OCI-LY3 (cell line): ENCODE measurements around the gene CCND1.

Source experiments
- H2AFZ ChIP-seq: fragments of 200-600, 300-600 bp; shearing (Covaris generic); 2 replicates; pipeline ENCODE4 v1.6.0; 2014; ENCODE audit warnings: antibody characterized with exemption, low read depth, low read length
- H3K27ac ChIP-seq: fragments of 200-600, 300-600 bp; sonication (generic); 2 replicates; pipeline ENCODE4 v1.5.1; 2014; ENCODE audit warnings: mild to moderate bottlenecking, low read length, moderate library complexity, mixed read lengths
- H3K27me3 ChIP-seq: fragments of 200-600, 300-600 bp; sonication (generic); 2 replicates; pipeline ENCODE4 v1.6.1; 2014; ENCODE audit warnings: low read depth, low read length, mixed read lengths
- H3K36me3 ChIP-seq: fragments of 200-600, 300-600 bp; sonication (generic); replicated peaks from 2 replicates; pipeline ENCODE3; 2014; ENCODE audit warnings: low read depth, low read length, mixed read lengths
- H3K4me1 ChIP-seq: fragments of 300-600, 200-600 bp; sonication (generic); 2 replicates; pipeline ENCODE4 v1.6.1; 2014; ENCODE audit warnings: low read length, mixed read lengths
- H3K4me2 ChIP-seq: fragments of 200-600, 300-600 bp; sonication (generic); 2 replicates; pipeline ENCODE4 v1.6.1; 2014; ENCODE audit warnings: low read length, mixed read lengths
- H3K4me3 ChIP-seq: fragments of 300-600, 200-600 bp; sonication (generic); 2 replicates; pipeline ENCODE4 v1.5.1; 2014; ENCODE audit warnings: antibody characterized with exemption, mild to moderate bottlenecking, low read length, moderate library complexity
- H3K79me2 ChIP-seq: fragments of 300-600, 200-600 bp; shearing (Covaris generic); 2 replicates; pipeline ENCODE4 v1.6.1; 2014; ENCODE audit warnings: mild to moderate bottlenecking, low read length, mixed read lengths
- H3K9ac ChIP-seq: fragments of 300-600, 200-600 bp; shearing (Covaris generic); 2 replicates; pipeline ENCODE4 v1.6.0; 2014; ENCODE audit warnings: mild to moderate bottlenecking, low read length, moderate library complexity
- H3K9me3 ChIP-seq: fragments of 200-600, 300-600 bp; shearing (Covaris generic); 2 replicates; pipeline ENCODE4 v1.6.1; 2014; ENCODE audit warnings: low read length, mixed read lengths; ENCODE audit not compliant: insufficient read depth
- H4K20me1 ChIP-seq: fragments of 200-600, 300-600 bp; sonication (generic); 2 replicates; pipeline ENCODE4 v1.6.1; 2016; ENCODE audit warnings: low read length, mixed read lengths; ENCODE audit not compliant: insufficient read depth
- CTCF ChIP-seq: fragments of 200-600, 300-600 bp; sonication (generic); IDR thresholded peaks from 2 replicates; pipeline ENCODE4 v1.5.1; 2014; ENCODE audit warnings: antibody characterized with exemption, low read length, low read depth
- EZH2phosphoT487 ChIP-seq: fragments of 200-600 bp; shearing (Covaris generic); IDR thresholded peaks from 2 replicates; pipeline ENCODE4 v1.6.1; 2018; ENCODE audit warnings: antibody characterized with exemption, mixed run types, low read depth

The CCND1 gene

GRCh38 chr11:69654001-69654659, 13.2 kb downstream of the CCND1 start:
- Histone ChIP-seq H3K9ac (no peak overlapping the region), H3K36me3 (peaks cover 33% of the 10 kb centered on the region), H3K27me3 (no peaks in the 10 kb centered on the region), H3K4me1 (no peaks in the 10 kb centered on the region), H2AFZ (no peak overlapping the region), H3K27ac (no peak overlapping the region), H3K9me3 (no peaks in the 10 kb centered on the region), H4K20me1 (peaks cover 4% of the 10 kb centered on the region; the same call in 1 of the 2 replicates), H3K4me3 (no peak overlapping the region), H3K4me2 (no peak overlapping the region), H3K79me2 (0 out of 2 replicates have a peak, but pooled peaks cover 9% of the 10 kb centered on the region)
- TF ChIP-seq CTCF (no peak), EZH2phosphoT487 (no peak)

- Histone ChIP-seq H4K20me1 (no peaks in the 10 kb centered on the region), H3K4me1 (no peaks in the 10 kb centered on the region), H3K4me2 (no peak overlapping the region)
These were observed 13.9 kb downstream of the CCND1 start for GRCh38 chr11:69654660-69655478.

GRCh38 chr11:69655479-69656428, 14.8 kb downstream of the CCND1 start:
- H3K4me2 ChIP-seq, result no peak overlapping the region
- no peak overlapping the region for H3K9ac ChIP-seq
- H3K27me3 ChIP-seq, result no peaks in the 10 kb centered on the region
- H3K79me2 ChIP-seq, result no peaks in the 10 kb centered on the region
- H3K4me1 ChIP-seq, result no peaks in the 10 kb centered on the region
- H3K36me3 ChIP-seq, result peaks cover 20% of the 10 kb centered on the region
- H2AFZ ChIP-seq, result no peak overlapping the region
- no peaks in the 10 kb centered on the region for H3K9me3 ChIP-seq
- no peak overlapping the region for H3K27ac ChIP-seq
- no peak overlapping the region for H3K4me3 ChIP-seq
- no peaks in the 10 kb centered on the region for H4K20me1 ChIP-seq
- TF ChIP-seq EZH2phosphoT487, result no peak
- no peak for TF ChIP-seq CTCF

More at GRCh38 chr11:69654660-69655478, 13.9 kb downstream of the CCND1 start:
- Histone ChIP-seq H3K9me3 (no peaks in the 10 kb centered on the region), H2AFZ (no peak overlapping the region), H3K27ac (no peak overlapping the region), H3K27me3 (no peaks in the 10 kb centered on the region), H3K79me2 (0 out of 2 replicates have a peak, but pooled peaks cover 1% of the 10 kb centered on the region), H3K4me3 (no peak overlapping the region), H3K36me3 (peaks cover 25% of the 10 kb centered on the region), H3K9ac (no peak overlapping the region)
- TF ChIP-seq EZH2phosphoT487 (no peak), CTCF (no peak)
